Ovary (tissue), 9 donors: ENCODE results near the gene AKT1S1. TPM values are rescaled to one million over a fixed set of nuclear protein-coding genes. Genes with fewer than 3 reads are reported as not detected.
A peak's percentile ranks its signal among the peaks of the same experiment; 100 is the strongest.

Source experiments
- DNase-seq, 5 donors: peaks; one replicate each; pipeline ENCODE4 v3.0.0-alpha.2; 2019 to 2020
- H3K27ac ChIP-seq, 2 donors: fragments of 200-600 bp; one replicate each; pipeline versions ENCODE4 v1.5.1 to v1.8.0; 2019 to 2022
- H3K27me3 ChIP-seq: fragments of 200-600 bp; one replicate; pipeline ENCODE4 v1.8.0; 2022
- H3K36me3 ChIP-seq: fragments of 200-600 bp; sonication (generic); one replicate; pipeline ENCODE4 v1.5.1; 2019
- H3K4me1 ChIP-seq: one replicate; pipeline ENCODE4 v1.8.1; 2013; ENCODE audit warnings: mild to moderate bottlenecking, moderate library complexity; ENCODE audit not compliant: insufficient read depth
- H3K4me3 ChIP-seq: fragments of 200-600 bp; sonication (generic); one replicate; pipeline ENCODE4 v1.5.1; 2017
- H3K9me3 ChIP-seq, 2 donors: fragments of 200-600 bp in 1 of 2; sonication (generic) in 1 of 2; one replicate each; pipeline versions ENCODE4 v1.5.1 to v1.8.1; 2013 to 2019; ENCODE audit warnings: mild to moderate bottlenecking in 1 of 2, moderate library complexity in 1 of 2
- EP300 ChIP-seq: sonication (generic); formaldehyde crosslinking; IDR thresholded peaks from one replicate; pipeline ENCODE4 v1.6.1; 2017; ENCODE audit warnings: antibody characterized with exemption
- POLR2A ChIP-seq: fragments of 450-650 bp; IDR thresholded peaks from one replicate; pipeline ENCODE4 v1.6.1; 2017; ENCODE audit warnings: antibody characterized with exemption, mild to moderate bottlenecking, moderate library complexity
- WGBS, 3 donors: extraction: QIAGEN DNeasy Blood & Tissue Kit in 1 of 3; methylation state at CpG; one replicate each; pipeline versions ENCODE4 v1.1.5 to v1.1.7; 2013 to 2017; 5-methylcytosine and 5-hydroxymethylcytosine counted together
- intact Hi-C, 4 donors: fragments of 100-400 bp; cut with DNase I; formaldehyde crosslinking; loops; one replicate each; pipeline versions ENCODE4 v1.11.0 to v1.15.1; 2022 to 2023
- polyA plus RNA-seq, 2 donors: library from polyadenylated mRNA; stranded (reverse); fragments of 200-250 nt in 1 of 2; fragments of 350-450 nt in 1 of 2; fragmentation: Illumina TruSeq in 1 of 2; extraction: RNeasy Lipid Tissue Mini Kit (QIAGEN cat#74804) in 1 of 2; gene quantifications; one replicate each; pipeline ENCODE4 v1.2.3, GENCODE V29; 2013 to 2014
- total RNA-seq, 7 donors: library from RNA; depleted of rRNA in 2 of 7; stranded (reverse); fragments of >200 nt in 2 of 7; fragmentation: NEBNext Ultra II Directional in 3 of 7; extraction: Animal tissue kit (Norgen Biotek cat#: 25700) in 3 of 7; gene quantifications; one replicate each; pipeline versions ENCODE4 v1.1.0 to v1.2.4, GENCODE V29; 2016 to 2023
- TF ChIP-seq, protein P1 (sequence below), 3 donors: fragments of 450-650 bp in 2 of 3; fragments of 200-600 bp in 1 of 3; IDR thresholded peaks; one replicate each; pipeline versions ENCODE4 v1.5.1 to v1.8.0; 2016 to 2022; ENCODE audit warnings: antibody characterized with exemption in 3 of 3, mild to moderate bottlenecking in 1 of 3
- donor health status: DM: no; HTN: no; CAD: no; lungs with moderate emphysema.
- donor health status: DM: no; HTN: no; CAD: no.
- donor health status: Bipolar disorder and iron deficiency.
- donor health status: DM: yes; HTN: yes; CAD: no.
- donor health status: DM: no; HTN: no; CAD: no.
- donor health status: DM: yes; HTN: yes; CAD: no.

Gene AKT1S1
- total and polyA plus RNA-seq, 9 donors = 10.6 to 45.3 (median 30.0) TPM

DNA sequence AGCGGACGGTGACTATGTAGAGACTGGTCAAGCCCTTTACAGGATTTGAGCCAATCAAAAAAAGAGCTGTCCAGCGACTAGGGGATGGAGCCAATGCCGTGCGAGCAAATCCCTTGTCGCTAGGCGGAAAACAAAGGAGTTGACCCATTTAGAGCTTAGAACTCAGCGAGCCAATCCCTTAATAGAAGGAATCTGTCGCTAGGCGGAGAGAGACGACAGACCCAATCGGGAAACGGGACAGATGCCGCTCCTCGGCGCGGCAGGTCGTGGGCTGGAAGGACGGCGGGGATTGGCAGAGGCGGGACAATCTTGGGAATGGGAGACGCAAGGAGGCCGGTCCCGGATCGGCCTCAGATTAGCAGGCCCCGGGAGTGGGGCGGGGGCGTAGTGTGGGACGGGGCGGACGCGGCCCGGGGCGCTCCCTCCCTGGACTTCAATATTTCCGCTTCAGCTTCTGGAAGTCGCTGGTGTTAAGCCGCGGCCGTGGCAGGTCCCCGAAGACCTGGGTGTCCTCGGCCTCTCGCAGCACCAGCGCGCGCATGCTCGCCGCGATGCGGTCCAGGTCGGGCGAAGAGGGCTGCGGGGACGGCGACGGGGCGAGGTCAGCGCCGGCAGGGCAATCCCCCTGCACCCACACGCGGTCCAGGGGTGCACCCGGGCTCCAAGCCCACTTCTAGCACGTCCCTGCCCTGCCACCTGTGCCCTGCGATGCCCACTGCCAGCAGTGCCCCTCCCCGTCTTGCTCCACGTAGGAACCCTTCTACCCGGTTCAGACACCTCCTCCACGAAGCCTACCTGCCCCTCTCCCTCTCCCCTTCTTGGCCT lies 7.5 kb downstream of the AKT1S1 start:
- Histone ChIP-seq H3K4me1 (peaks cover 24% of the 10 kb centered on the region), H3K4me3 (peak overlapping the region; percentile 47), H3K27me3 (no peaks in the 10 kb centered on the region), H3K9me3 (no peaks in the 10 kb centered on the region), H3K36me3 (no peaks in the 10 kb centered on the region), H3K27ac (peak overlapping the region; percentile 72 to 80)
- 1 to 2% (median 1%) methylated on average over 45 to 67 of the region's 67 CpGs for WGBS, 3 donors
- peak; percentile 95 to 97 (median 96) for DNase-seq
- intact Hi-C loops = no loop called here
- TF ChIP-seq EP300 = no peak
- TF ChIP-seq POLR2A = peak; percentile 76
- TF ChIP-seq, protein P1, sequence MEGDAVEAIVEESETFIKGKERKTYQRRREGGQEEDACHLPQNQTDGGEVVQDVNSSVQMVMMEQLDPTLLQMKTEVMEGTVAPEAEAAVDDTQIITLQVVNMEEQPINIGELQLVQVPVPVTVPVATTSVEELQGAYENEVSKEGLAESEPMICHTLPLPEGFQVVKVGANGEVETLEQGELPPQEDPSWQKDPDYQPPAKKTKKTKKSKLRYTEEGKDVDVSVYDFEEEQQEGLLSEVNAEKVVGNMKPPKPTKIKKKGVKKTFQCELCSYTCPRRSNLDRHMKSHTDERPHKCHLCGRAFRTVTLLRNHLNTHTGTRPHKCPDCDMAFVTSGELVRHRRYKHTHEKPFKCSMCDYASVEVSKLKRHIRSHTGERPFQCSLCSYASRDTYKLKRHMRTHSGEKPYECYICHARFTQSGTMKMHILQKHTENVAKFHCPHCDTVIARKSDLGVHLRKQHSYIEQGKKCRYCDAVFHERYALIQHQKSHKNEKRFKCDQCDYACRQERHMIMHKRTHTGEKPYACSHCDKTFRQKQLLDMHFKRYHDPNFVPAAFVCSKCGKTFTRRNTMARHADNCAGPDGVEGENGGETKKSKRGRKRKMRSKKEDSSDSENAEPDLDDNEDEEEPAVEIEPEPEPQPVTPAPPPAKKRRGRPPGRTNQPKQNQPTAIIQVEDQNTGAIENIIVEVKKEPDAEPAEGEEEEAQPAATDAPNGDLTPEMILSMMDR (IDR thresholded peaks at IDR 0.05) = peak in 2 of 3 donors; percentile 63 to 67

DNA sequence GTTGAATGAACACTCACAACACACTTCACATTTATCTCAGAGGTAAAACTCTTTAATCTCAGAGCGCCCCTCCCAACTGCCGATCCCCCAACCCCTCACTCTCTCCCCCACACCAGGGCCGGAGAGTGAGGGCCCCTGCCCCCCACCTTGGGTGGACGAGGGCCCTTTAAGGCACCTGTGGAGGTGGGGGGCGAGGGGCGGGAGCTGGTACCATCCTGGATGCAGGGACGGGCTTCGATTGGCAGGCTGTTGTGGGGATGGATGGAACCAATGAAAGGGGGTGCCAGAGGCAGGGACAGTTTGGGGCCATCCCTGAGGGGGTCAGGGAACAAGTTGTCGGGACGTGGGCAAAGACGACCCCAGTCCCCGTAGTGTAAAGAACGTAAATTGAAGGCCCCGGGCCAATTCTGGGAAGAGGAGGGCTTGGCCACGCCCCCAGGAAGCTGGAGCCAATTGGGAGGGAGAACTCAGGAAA lies 8.1 kb downstream of the AKT1S1 start:
- peak; percentile 44 for TF ChIP-seq POLR2A
- TF ChIP-seq, protein P1 (IDR thresholded peaks at IDR 0.05) = no peak
- TF ChIP-seq EP300 = peak; percentile 74
- H3K4me3 ChIP-seq = peak overlapping the region; percentile 31
- no peaks in the 10 kb centered on the region for H3K36me3 ChIP-seq
- DNase-seq = peak in 1 of 5 donors; percentile 95
- intact Hi-C loops = no loop called here
- peak overlapping the region; percentile 75 to 80 for H3K27ac ChIP-seq
- 1 to 2% (median 1%) methylated on average over 13 to 15 of the region's 15 CpGs for WGBS, 3 donors
- H3K4me1 ChIP-seq = peaks cover 24% of the 10 kb centered on the region
- H3K9me3 ChIP-seq = no peaks in the 10 kb centered on the region
- H3K27me3 ChIP-seq = no peaks in the 10 kb centered on the region

DNA sequence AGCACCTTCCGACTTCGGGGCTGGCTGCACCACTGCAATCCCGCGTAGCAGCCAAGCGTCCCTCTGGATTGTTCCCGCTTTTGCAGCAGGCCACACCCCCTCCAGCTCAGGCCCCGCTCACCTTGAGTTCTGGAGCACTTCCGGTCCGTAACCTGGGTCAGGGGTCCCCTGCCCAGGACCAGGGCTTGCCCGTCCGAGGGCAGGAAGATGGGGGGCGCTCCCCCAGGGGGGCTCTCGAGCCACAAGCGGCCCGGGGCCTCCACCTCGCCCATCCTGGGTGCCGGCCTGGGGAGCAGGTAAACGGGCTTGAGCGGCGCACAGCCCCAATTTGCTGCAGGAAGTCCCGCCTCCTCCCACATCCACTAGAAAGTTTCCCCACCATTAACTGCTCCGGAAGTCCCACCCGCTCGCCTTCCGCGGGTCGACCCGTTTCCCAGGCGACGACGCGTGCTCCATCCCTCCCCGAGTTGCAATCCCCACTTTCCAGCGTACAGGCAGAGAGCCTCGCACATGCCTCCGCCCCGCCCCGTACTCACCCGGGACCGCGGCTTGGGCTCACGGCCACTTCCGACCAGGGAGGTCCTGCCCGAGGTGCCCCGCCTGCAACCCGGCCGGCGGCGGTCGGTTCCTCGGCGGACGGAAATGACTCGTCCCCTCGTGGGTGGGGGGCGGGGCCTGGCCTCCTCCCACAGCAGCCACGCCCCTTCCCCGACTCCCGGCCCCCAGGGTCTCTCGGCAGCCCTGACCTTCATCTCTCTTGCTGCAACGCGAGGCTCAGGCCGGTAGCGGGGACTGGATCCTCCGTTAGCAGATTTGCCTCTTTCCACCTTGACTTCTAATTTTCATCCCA lies 10.0 kb downstream of the AKT1S1 start, which contains the start of gene PNKP:
PNKP (minus strand) TSS at position 644 of the 850 bp plus-strand sequence; CDS start at position 272, 372 bp downstream.
- Histone ChIP-seq H3K27ac (peak within 1 kb of the TSS; percentile 55 to 80), H3K27me3 (no peaks in the 10 kb centered on the region), H3K9me3 (no peaks in the 10 kb centered on the region), H3K4me1 (peaks cover 26% of the 10 kb centered on the region), H3K4me3 (peak within 1 kb of the TSS; percentile 59), H3K36me3 (no peaks in the 10 kb centered on the region)
- DNase-seq = peak; percentile 91 to 94 (median 92)
- intact Hi-C loops = no loop called here
- TF ChIP-seq EP300 (no peak), POLR2A (peak; percentile 64)
- TF ChIP-seq, protein P1 (IDR thresholded peaks at IDR 0.05) = peak in 1 of 3 donors; percentile 17
- 0 to 1% (median 0%) methylated on average over 27 to 65 of the region's 65 CpGs for WGBS, 3 donors

DNA sequence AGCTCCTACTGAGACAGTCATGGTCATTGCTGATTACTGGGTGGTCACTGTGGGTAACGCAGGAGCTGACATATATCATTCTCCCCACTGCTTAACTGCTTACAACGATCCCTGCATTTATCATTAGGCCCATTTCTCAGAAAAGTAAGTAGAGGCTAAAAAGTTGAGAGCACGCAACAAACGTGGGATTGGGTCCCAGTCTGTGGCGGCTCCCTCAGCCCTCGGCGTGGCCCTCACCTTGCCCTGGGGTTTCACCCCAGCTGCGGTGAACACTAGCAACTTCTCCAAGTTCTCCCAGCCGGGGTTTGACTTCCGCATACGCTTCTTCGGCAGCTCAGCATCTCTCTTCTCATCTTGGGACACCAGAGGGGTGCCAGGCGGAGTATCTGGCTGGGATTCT lies 12.3 kb downstream of the AKT1S1 start:
- intact Hi-C loops = loop anchor here in 1 of 4 donors (5.0 kb wide), 1 partner anchor 58 kb away; no protein-coding TSS in a partner anchor
- Histone ChIP-seq H3K4me1 (peaks cover 24% of the 10 kb centered on the region), H3K27me3 (no peaks in the 10 kb centered on the region), H3K9me3 (no peaks in the 10 kb centered on the region), H3K36me3 (no peaks in the 10 kb centered on the region), H3K27ac (peak overlapping the region in 1 of 2 donors; percentile 80), H3K4me3 (no peak overlapping the region)
- 61 to 70% (median 70%) methylated on average over 13 of the region's 13 CpGs for WGBS, 3 donors
- no peak for TF ChIP-seq POLR2A
- no peak for TF ChIP-seq EP300
- TF ChIP-seq, protein P1 (IDR thresholded peaks at IDR 0.05) = no peak
- no peak for DNase-seq
